ENCODE measurements around the gene SLC35E3.

DNA sequence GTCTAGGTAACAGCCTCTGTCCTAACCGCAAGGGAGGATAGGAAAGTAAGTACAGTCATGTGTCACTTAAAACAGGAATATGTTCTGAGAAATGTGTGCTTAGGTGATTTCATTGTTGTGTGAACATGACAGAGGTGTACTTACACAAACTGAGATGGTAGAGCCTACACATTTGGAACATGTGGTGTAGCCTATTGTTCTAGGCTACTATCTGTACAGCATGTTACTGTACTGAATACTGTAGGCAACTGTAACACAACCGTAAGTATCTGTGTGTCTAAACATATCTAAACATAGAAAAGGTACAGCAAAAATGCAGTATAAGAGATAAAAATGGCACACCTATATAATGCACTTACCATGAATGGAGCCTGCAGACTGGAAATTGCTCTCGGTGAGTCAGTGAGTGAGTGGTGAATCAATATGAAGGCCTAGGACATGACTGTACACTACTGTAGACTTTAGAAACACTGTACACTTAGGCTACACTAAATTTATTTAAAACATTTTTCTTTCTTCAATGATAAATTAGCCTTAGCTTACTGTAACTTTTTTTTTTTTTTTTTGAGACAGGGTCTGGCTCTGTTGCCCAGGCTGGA lies 48.8 kb downstream of the SLC35E3 start:
- TF ChIP-seq ZNF274 (IDR thresholded peaks at IDR 0.05; ENCODE audit: low read depth, low read length), result no peak
- no peak for TF ChIP-seq YY1 (IDR thresholded peaks at IDR 0.05; ENCODE audit: insufficient read depth, insufficient read length)
- TF ChIP-seq SUZ12 (IDR thresholded peaks at IDR 0.05; ENCODE audit: extremely low read depth, insufficient read depth, insufficient read length), result no peak
